Left ventricle myocardium inferior (tissue), 1 donor: Measurements from ENCODE around the gene SHH. TPM values are rescaled to one million over a fixed set of nuclear protein-coding genes. Genes with fewer than 3 reads are reported as not detected.

Experiments
- DNase-seq: peaks from one replicate; pipeline ENCODE4 v3.0.0-alpha.2; 2020
- H3K27ac ChIP-seq: fragments of 200-600 bp; replicated peaks from 2 replicates; pipeline ENCODE4 v1.8.0; 2021
- H3K27me3 ChIP-seq: fragments of 200-600 bp; 2 replicates; pipeline ENCODE4 v1.8.0; 2021; ENCODE audit warnings: low read depth
- H3K36me3 ChIP-seq: fragments of 200-600 bp; 2 replicates; pipeline ENCODE4 v1.8.0; 2021
- H3K4me1 ChIP-seq: fragments of 200-600 bp; 2 replicates; pipeline ENCODE4 v1.8.0; 2021
- H3K4me3 ChIP-seq: fragments of 200-600 bp; 2 replicates; pipeline ENCODE4 v1.8.0; 2021; ENCODE audit warnings: mild to moderate bottlenecking, moderate library complexity
- H3K9me3 ChIP-seq: fragments of 200-600 bp; replicated peaks from 2 replicates; pipeline ENCODE4 v1.8.0; 2021
- intact Hi-C: fragments of 100-400 bp; cut with micrococcal nuclease; formaldehyde crosslinking; loops from one replicate; pipeline ENCODE4 v1.11.0; 2022
- total RNA-seq: library from RNA; stranded (reverse); fragmentation: NEBNext Ultra II Directional; extraction: Animal tissue kit (Norgen Biotek cat#: 25700); gene quantifications from one replicate; pipeline ENCODE4 v1.2.1, GENCODE V29; 2021
- TF ChIP-seq, protein P1 (sequence below): fragments of 200-600 bp; IDR thresholded peaks from 2 replicates; pipeline ENCODE4 v1.8.0; 2021; ENCODE audit warnings: antibody characterized with exemption, mild to moderate bottlenecking, borderline replicate concordance
- donor health status: DM: no; HTN: yes; CAD: no; lungs with severe emphysema.

The SHH gene
- total RNA-seq, 1 donor from 2014 or later = not detected

DNA sequence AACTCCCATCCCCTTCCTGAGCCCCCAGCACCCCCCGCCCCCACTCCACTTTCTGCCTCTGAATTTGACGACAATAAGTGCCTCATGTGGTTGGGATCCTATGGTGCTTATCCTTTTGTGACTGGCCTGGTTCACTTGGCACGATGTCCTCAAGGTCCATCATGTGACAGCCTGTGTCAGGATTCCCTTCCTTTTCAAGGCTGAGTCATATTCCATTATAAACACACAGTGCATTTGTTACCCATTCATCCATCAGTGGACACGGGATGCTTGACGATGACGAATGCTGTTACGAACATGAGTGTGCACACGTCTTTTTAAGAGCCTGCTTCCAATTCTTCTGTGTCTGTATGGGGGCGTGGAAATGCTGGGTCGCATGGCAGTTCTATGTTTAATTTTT is 26.7 kb downstream of the SHH start:
- TF ChIP-seq, protein P1, sequence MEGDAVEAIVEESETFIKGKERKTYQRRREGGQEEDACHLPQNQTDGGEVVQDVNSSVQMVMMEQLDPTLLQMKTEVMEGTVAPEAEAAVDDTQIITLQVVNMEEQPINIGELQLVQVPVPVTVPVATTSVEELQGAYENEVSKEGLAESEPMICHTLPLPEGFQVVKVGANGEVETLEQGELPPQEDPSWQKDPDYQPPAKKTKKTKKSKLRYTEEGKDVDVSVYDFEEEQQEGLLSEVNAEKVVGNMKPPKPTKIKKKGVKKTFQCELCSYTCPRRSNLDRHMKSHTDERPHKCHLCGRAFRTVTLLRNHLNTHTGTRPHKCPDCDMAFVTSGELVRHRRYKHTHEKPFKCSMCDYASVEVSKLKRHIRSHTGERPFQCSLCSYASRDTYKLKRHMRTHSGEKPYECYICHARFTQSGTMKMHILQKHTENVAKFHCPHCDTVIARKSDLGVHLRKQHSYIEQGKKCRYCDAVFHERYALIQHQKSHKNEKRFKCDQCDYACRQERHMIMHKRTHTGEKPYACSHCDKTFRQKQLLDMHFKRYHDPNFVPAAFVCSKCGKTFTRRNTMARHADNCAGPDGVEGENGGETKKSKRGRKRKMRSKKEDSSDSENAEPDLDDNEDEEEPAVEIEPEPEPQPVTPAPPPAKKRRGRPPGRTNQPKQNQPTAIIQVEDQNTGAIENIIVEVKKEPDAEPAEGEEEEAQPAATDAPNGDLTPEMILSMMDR = no peak
- DNase-seq = no peak
- peaks cover 36% of the 10 kb centered on the region for H3K36me3 ChIP-seq
- H3K27ac ChIP-seq = no peak overlapping the region
- H3K27me3 ChIP-seq = peaks cover 28% of the 10 kb centered on the region
- no peaks in the 10 kb centered on the region for H3K9me3 ChIP-seq
- H3K4me3 ChIP-seq = no peak overlapping the region
- intact Hi-C loops = no loop called here
- peaks cover 13% of the 10 kb centered on the region for H3K4me1 ChIP-seq

DNA sequence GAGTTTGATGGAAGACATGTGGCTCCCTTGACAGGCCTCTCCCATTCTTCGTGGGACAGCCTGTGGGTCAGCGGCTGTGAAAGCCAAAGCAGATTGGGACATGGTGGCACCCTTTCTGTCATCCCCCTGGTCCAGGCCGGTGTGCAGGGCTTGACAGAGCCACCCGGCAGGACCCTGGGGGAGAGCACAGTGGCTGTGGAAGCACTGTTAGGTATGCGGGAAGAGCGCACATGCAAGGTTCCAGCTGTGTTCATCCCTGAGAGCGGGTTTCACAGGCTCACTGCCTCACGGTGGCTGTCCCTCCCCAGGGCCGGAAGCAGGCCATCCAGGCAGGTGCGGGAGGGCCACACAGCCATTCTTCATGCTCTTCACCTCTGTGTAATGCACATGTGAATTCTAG is 29.8 kb downstream of the SHH start:
- H3K4me3 ChIP-seq = no peak overlapping the region
- H3K36me3 ChIP-seq = peaks cover 57% of the 10 kb centered on the region
- no peak overlapping the region for H3K27ac ChIP-seq
- H3K4me1 ChIP-seq = peaks cover 8% of the 10 kb centered on the region
- DNase-seq = no peak
- H3K27me3 ChIP-seq = peaks cover 8% of the 10 kb centered on the region
- intact Hi-C loops = no loop called here
- TF ChIP-seq, protein P1 = no peak
- no peaks in the 10 kb centered on the region for H3K9me3 ChIP-seq

DNA sequence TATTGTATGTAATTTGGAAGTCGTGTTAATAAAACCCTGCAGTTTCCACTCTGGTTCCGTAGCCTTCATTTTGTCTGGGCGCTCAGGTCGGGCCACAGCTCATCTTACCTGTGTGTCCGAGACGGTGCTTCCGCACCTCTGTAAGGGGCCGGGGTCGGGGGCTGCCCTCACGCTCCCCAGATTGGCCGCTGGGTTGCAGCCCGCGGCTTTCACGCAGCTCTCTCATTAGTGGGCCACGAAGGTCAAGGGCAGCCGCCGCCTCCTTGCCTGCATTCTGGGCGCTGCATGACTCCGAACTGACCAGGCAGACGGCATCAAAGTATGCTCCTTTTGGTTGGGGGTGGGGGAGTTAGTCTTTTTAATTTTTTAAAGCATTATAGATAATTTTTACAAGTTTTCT is 30.8 kb downstream of the SHH start:
- no peak overlapping the region for H3K27ac ChIP-seq
- peaks cover 4% of the 10 kb centered on the region for H3K4me1 ChIP-seq
- DNase-seq = no peak
- no peaks in the 10 kb centered on the region for H3K27me3 ChIP-seq
- H3K36me3 ChIP-seq = peaks cover 66% of the 10 kb centered on the region
- H3K9me3 ChIP-seq = no peaks in the 10 kb centered on the region
- H3K4me3 ChIP-seq = no peak overlapping the region
- intact Hi-C loops = no loop called here
- TF ChIP-seq, protein P1 = no peak

DNA sequence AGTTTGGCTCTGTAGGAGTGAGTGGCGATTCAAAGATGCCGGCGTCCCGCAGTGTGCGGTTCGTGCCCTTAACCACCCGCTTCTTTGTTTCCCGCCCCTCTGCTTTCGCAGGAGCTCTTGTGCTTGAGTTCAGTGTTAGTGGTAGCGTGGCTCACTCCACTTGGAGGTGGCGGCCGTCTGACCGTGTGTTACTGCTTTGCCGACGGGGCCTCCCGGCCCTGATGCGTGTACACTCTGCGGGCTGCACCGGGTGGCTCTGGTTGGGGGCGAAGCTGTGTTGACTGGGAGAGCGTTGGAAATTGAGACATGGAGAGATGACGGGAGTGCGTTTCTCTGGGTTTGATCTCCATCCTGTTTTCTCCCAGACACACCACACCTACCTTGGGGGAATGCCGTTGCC is 31.4 kb downstream of the SHH start:
- peaks cover 72% of the 10 kb centered on the region for H3K36me3 ChIP-seq
- DNase-seq = no peak

DNA sequence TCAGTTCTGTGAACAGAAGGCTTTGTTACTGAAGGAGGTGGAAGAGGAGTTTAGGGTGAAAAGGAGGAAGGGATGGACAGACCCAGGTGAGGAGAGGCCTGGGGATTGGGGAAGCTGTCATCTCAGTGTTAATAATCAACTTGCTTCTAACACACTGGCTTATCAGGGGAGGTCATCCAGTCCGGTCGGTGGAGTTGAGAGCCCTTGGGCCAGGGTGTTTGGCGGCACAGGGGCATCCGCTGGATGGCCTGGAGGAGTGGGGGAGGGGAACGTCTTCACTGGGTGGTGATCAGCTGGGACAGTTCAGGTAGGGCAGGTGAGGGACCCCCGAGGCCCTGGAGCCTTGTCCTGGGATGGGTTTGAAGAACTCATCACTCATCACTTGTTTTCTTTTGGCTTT is 33.9 kb downstream of the SHH start:
- intact Hi-C loops = no loop called here
- DNase-seq = no peak
- H3K27me3 ChIP-seq = no peaks in the 10 kb centered on the region
- TF ChIP-seq, protein P1 = no peak
- no peak overlapping the region for H3K4me3 ChIP-seq
- peaks cover 6% of the 10 kb centered on the region for H3K4me1 ChIP-seq
- H3K36me3 ChIP-seq = peaks cover 81% of the 10 kb centered on the region
- no peak overlapping the region for H3K27ac ChIP-seq
- no peaks in the 10 kb centered on the region for H3K9me3 ChIP-seq

More for the DNA sequence above, 31.4 kb downstream of the SHH start:
- intact Hi-C loops = no loop called here
- H3K4me3 ChIP-seq = no peak overlapping the region
- TF ChIP-seq, protein P1 = no peak
- no peak overlapping the region for H3K27ac ChIP-seq
- no peaks in the 10 kb centered on the region for H3K27me3 ChIP-seq
- H3K9me3 ChIP-seq = no peaks in the 10 kb centered on the region
- peaks cover 6% of the 10 kb centered on the region for H3K4me1 ChIP-seq

DNA sequence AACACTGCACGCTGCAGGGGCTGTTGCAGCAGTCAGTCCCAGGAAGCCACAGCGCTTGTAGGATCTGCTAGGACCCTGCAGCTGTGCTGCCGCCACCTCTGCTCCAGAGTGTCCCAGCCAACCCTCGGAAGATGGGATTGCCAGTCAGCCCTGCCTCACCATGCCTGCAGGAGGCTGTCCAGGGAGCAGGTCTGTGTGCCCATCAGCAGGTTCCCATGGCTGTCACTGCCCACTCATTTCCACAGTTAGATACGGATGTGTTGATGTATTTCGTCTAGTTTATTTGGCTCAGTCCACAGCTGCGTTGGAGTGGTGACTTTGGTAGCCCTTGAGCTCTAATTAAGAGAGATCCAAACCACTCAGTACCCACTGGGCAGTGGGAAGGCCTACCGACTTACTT is 35.7 kb downstream of the SHH start:
- no peaks in the 10 kb centered on the region for H3K27me3 ChIP-seq
- peaks cover 6% of the 10 kb centered on the region for H3K4me1 ChIP-seq
- H3K36me3 ChIP-seq = peaks cover 82% of the 10 kb centered on the region
- no peak for DNase-seq
- TF ChIP-seq, protein P1 = no peak
- intact Hi-C loops = no loop called here
- H3K9me3 ChIP-seq = no peaks in the 10 kb centered on the region
- no peak overlapping the region for H3K27ac ChIP-seq
- H3K4me3 ChIP-seq = no peak overlapping the region
